HG02885 (cell line): ENCODE results near the gene PSMA7.
"Not testable (repeated sequence)": the region's sequence is repeated elsewhere in the genome, so short reads cannot be mapped to it uniquely, and the experiment has no call there.

Experiments used
- ATAC-seq: cut with Tn5 transposase; IDR thresholded peaks from one replicate; pipeline ENCODE4 v1.9.1; 2021; ENCODE audit warnings: mild to moderate bottlenecking; ENCODE audit not compliant: unreplicated experiment, poor library complexity

PSMA7 gene

GRCh38 chr20:62122654-62123449 lies 20.3 kb downstream of the PSMA7 start:
- ATAC-seq: peak; percentile 19

- peak; percentile 83 for ATAC-seq
These were observed 21.2 kb downstream of the PSMA7 start, which contains the start of gene LSM14B for GRCh38 chr20:62121776-62122653. Gene LSM14B, plus strand, starts transcription at chr20:62122475. Its CDS starts 192 bp downstream, at chr20:62122667.

- peak; percentile 7 for ATAC-seq
These were observed 22.0 kb downstream of the PSMA7 start for GRCh38 chr20:62120990-62121775.

DNA sequence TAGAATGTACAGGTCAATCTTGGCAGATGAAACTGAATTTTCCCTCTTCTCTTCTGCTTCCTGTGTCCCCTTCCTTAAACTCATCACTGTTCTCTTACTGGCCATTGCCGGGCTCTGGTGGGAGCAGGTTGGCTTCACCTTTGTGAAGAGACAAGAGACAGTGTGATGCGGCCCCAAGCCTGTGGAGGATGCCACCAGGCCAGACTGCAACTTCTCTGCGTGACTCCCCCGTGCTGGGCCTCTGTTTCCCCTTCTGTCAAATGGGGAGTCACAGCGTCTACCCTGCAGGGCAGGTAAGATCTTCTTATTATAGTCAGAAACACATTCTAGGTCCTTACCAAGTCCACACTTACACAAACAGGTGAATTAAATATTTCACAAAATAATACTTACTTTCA lies 22.8 kb downstream of the PSMA7 start:
- no peak for ATAC-seq

- no peak for ATAC-seq
These were observed 23.4 kb downstream of the PSMA7 start for GRCh38 chr20:62119591-62120364.

DNA sequence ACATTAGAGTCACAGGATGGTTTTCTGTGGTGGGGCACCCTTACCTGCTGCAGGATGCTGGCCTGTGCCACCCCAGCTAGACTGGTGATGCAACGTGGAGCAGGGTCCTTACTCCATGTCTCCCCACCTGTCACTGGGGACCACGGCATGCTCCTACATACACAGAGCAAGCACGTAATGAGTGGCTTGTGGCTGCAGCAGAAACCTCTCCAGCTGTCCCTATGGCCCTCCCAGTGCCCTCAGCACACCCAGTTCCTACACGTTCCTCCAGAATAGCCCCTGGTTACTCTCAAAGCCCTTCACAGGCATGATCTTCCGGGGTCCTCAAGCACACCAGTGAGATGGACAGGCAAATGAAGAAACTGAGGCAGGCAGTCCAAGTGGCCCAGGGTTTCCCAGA lies 24.1 kb downstream of the PSMA7 start:
- no peak for ATAC-seq

DNA sequence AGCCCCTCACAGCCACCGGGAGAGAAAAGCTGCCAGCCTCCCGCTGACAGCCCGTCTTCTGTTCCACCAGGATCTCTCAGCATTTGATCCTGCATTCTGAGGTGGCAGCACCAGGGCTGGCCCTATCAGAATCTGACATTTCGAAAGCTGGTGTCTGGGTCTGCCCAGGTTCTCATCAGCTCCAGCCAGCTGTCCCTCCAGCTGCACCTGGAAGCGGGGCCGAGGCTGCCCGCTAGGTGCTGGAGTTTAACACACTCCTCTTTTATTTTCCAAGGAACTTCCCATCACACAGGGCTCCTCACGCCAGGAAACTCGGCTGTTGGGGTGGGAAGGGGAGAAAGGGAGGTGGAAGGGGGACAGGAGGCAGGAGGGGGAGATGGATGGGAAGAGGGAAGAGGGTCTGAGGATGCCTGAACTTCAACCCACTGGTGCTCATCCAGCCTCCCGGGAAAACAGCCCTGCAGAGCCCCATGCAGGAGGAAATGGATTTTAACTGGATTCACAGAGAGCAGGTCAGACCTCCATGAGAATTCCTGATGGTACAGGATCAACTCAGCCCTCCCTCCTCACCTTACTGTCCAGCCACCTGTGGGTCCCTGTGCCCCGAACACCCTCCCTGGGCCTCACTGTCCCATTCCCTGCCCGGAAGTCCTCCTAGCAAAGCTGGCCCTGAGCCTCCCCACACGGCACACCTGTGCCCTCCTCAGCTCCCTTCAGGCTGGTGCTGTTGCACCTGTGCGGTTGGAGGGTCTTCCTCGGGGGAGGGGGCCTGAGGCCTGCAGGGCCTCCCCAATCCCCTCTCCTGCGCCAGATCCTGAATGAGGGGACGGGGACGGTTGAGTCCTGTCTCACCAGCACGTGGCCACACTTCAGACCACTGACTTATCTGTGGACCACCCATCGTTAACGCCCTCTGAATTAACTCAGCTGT lies 24.8 kb downstream of the PSMA7 start:
- no peak for ATAC-seq

DNA sequence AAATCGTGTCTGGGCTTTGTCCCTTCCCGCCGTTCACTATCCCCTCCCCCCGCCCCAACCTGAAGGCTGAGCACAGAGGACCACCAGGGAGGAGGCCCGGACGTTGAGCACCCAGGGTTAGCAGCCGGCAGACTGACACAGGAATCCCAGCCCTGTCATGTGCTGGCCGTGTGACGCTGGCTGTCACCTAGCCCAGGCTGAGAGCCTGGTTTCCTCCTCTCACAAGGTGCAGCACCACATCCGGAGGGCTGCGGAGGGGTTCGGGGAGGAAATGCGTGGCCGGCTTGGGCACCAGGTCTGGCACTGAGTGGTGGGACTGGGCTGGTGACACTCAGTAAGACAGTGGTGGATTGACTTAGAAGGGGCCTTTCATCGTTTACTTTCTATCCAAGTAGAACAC lies 25.5 kb downstream of the PSMA7 start:
- ATAC-seq: no peak

GRCh38 chr20:62117362-62117646 lies 25.9 kb downstream of the PSMA7 start:
- ATAC-seq: no peak

- ATAC-seq: no peak
These were observed 26.4 kb downstream of the PSMA7 start for GRCh38 chr20:62116558-62117361.

DNA sequence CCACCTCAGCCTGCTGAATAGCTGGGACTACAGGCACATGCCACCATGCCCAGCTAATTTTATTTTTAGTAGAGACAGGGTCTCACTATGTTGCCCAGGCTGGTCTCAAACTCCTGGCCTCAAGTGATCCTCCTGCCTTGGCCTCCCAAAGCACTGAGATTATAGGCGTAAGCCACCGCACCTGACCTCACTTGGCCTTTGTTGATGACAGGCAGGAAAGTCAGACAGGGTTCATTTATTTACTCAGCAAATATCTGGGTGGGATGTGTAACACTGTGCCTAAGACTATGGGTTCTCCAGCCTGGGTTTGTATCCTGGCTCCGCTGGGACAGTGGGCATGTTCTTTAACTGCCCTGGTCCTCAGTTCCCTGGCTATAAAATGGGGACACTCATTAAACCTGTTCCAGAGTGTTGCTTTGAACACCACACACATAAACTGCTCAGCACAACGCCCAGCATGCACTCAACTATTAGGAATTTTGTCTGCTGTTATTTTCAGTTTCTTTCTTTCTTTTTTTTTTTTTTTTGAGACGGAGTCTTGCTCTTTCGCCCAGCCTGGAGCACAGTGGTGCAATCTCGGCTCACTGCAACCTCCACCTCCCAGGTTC lies 27.3 kb downstream of the PSMA7 start:
- ATAC-seq: not testable (repeated sequence)

- ATAC-seq: no peak
These were observed 28.3 kb downstream of the PSMA7 start for GRCh38 chr20:62114894-62115293.

GRCh38 chr20:62112368-62112767 lies 30.8 kb downstream of the PSMA7 start:
- no peak for ATAC-seq

DNA sequence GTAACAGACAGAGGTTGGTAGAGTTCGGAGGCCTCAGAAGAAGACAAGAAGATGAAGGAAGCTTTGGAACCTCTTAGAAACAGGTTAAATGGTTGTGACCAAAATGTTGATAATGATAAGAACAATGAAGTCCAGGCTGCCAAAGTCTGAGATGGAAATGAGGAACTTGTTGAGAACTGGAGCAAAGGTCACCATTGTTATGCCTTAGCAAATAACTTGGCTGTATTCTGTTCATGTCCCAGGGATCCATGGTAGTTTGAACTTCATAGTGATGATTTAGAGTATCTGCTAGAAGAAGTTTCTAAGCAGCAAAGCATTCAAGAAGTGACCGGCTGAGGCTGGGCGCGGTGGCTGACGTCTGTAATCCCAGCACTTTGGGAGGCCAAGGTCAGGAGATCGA lies 32.0 kb downstream of the PSMA7 start:
- no peak for ATAC-seq

GRCh38 chr20:62105592-62105991 lies 37.6 kb downstream of the PSMA7 start:
- ATAC-seq: no peak

- ATAC-seq: no peak
These were observed 38.3 kb downstream of the PSMA7 start for GRCh38 chr20:62104791-62105345.

GRCh38 chr20:62104234-62104789 lies 38.9 kb downstream of the PSMA7 start:
- no peak for ATAC-seq
